Measurements from ENCODE around the gene GBP4. TPM values are rescaled to one million over a fixed set of nuclear protein-coding genes. Genes with fewer than 3 reads are reported as not detected.
A peak's percentile ranks its signal among the peaks of the same experiment; 100 is the strongest.

Gene GBP4
- total and polyA plus RNA-seq, 2 donors: 14.8 to 17.9 TPM

DNA sequence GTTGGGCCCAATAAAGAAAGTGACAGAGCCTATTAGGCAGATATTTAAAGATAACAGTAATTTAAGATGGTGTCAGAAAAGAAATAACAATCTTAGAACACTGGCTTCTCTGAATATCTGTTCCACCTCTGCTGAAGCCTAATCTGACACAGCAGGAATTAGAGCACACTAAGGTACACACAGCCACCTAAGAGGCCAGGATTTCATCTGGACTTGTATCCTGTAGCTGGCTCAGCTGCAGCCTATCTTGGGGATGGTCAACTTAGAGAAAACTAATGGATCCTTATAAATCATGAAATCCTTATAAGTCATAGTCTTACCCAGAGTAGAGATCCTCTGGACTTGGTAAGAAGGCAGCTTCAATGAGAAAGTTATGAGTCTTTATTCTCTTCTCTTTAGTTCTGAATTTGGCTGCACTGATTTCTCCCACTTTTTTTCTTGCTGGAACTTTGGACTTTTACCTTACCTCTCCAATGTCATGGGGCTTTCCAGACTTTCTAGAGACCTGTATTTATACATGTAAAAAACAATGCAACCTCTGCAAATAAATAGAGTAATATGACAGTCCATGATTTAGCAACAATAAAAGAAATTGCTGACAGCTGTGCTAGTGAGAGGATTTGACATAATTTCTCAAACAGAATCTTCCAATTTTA is 23.0 kb downstream of the GBP4 start, which contains the start of gene GBP7:
Gene GBP7, minus strand, starts transcription at position 403 of the 656 bp plus-strand sequence. CDS start 4,068 bp downstream, outside the sequence.
- DNase-seq (ENCODE audit: low read depth in 6 of 9, low spot score in 9 of 9): no peak
- H3K36me3 ChIP-seq (ENCODE audit: control insufficient read depth in 2 of 2, insufficient read depth in 2 of 2, low read length in 1 of 2): no peaks in the 10 kb centered on the region
- no peaks in the 10 kb centered on the region for H3K4me1 ChIP-seq (ENCODE audit: control insufficient read depth in 2 of 2, insufficient read depth in 2 of 2, low read length in 2 of 2)
- H3K9me3 ChIP-seq (ENCODE audit: control insufficient read depth in 2 of 2, insufficient read depth in 1 of 2, low read length in 1 of 2): no peaks in the 10 kb centered on the region
- H3K4me3 ChIP-seq (ENCODE audit: low read length in 2 of 2): no peak within 1 kb of the TSS
- no peaks in the 10 kb centered on the region for H3K27me3 ChIP-seq (ENCODE audit: control insufficient read depth in 2 of 2, insufficient read depth in 1 of 2, low read length in 1 of 2)
- H3K27ac ChIP-seq (ENCODE audit: low read depth in 1 of 2, low read length in 1 of 2): no peak within 1 kb of the TSS

DNA sequence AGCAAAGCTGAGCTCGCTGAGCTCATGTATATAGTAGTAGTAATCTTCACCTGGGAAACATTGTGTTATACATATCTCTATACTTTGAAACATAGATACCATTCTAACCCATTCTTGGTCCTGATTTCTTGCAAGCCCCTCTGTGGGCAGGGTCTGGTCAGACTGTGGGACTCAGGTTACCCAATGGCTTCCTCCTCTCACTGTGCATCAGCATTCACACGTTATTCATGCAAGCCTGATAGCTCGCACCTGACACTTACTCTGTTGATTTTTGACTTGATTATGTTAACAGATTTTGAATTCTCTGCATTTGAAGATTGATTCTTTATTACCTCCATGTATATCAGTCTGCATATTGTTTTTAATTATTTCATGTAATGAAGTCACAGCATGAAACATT is 24.3 kb downstream of the GBP4 start:
- Histone ChIP-seq H3K27ac (ENCODE audit: low read depth in 1 of 2, low read length in 1 of 2) (no peak overlapping the region), H3K9me3 (ENCODE audit: control insufficient read depth in 2 of 2, insufficient read depth in 1 of 2, low read length in 1 of 2) (no peaks in the 10 kb centered on the region), H3K27me3 (ENCODE audit: control insufficient read depth in 2 of 2, insufficient read depth in 1 of 2, low read length in 1 of 2) (no peaks in the 10 kb centered on the region), H3K36me3 (ENCODE audit: control insufficient read depth in 2 of 2, insufficient read depth in 2 of 2, low read length in 1 of 2) (no peaks in the 10 kb centered on the region), H3K4me3 (ENCODE audit: low read length in 2 of 2) (no peak overlapping the region), H3K4me1 (ENCODE audit: control insufficient read depth in 2 of 2, insufficient read depth in 2 of 2, low read length in 2 of 2) (no peaks in the 10 kb centered on the region)
- no peak for DNase-seq (ENCODE audit: low read depth in 6 of 9, low spot score in 9 of 9)
- 95% methylated on average over 3 of the region's 3 CpGs for WGBS

DNA sequence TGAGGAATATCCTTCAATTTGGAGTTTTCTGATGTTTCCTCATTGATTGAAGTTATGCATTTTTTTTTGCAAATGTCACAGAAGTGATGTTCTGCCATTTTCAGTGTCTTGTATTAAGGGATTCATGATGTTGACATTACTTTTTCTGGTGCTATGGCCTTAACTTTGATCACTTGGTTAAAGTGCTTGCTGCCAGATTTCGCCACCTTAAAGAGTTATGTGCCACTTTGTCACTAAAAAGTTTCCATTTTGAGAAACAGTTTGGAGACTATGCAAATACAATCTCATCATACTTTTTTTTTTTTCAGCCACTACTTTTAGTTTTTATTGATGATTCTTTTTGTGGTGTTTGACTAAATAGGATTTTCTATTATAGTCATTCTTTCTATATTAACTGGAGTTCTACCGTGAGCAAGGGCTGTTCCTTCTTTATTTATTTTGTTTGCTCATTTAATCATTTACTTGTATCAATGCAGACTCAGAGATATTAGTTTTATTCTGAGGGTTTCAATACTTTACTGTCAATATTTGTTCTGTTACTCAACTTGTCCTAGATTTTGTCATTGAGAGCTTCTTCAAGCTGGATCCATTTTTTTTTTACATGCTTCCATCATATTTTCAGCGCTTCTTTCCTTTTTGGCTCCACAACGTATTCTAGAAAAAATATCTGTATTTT is 26.1 kb downstream of the GBP4 start:
- H3K9me3 ChIP-seq (ENCODE audit: control insufficient read depth in 2 of 2, insufficient read depth in 1 of 2, low read length in 1 of 2): no peaks in the 10 kb centered on the region
- H3K27me3 ChIP-seq (ENCODE audit: control insufficient read depth in 2 of 2, insufficient read depth in 1 of 2, low read length in 1 of 2): no peaks in the 10 kb centered on the region
- H3K36me3 ChIP-seq (ENCODE audit: control insufficient read depth in 2 of 2, insufficient read depth in 2 of 2, low read length in 1 of 2): no peaks in the 10 kb centered on the region
- WGBS: 98% methylated on average over 4 of the region's 4 CpGs
- no peak for DNase-seq (ENCODE audit: low read depth in 6 of 9, low spot score in 9 of 9)
- no peak overlapping the region for H3K4me3 ChIP-seq (ENCODE audit: low read length in 2 of 2)
- H3K4me1 ChIP-seq (ENCODE audit: control insufficient read depth in 2 of 2, insufficient read depth in 2 of 2, low read length in 2 of 2): no peaks in the 10 kb centered on the region
- no peak overlapping the region for H3K27ac ChIP-seq (ENCODE audit: low read depth in 1 of 2, low read length in 1 of 2)

DNA sequence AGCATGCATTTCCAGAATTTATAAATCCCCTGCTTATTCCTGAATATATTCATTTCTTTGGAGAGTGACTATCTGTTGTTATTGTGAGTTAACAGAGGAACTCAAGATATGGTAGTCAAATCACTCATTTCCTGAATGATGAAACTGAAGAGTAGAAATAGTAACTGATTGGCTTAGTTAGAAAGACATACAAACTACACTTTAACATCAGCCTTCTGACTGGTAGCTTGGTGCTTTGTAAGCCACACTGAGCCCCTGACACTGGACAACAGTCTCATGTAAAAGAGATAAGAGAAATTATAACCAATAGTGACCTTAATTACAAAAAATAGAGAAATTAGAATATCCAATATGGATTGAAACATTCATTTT is 27.7 kb downstream of the GBP4 start:
- Histone ChIP-seq H3K27me3 (ENCODE audit: control insufficient read depth in 2 of 2, insufficient read depth in 1 of 2, low read length in 1 of 2) (no peaks in the 10 kb centered on the region), H3K9me3 (ENCODE audit: control insufficient read depth in 2 of 2, insufficient read depth in 1 of 2, low read length in 1 of 2) (no peaks in the 10 kb centered on the region), H3K4me1 (ENCODE audit: control insufficient read depth in 2 of 2, insufficient read depth in 2 of 2, low read length in 2 of 2) (no peaks in the 10 kb centered on the region), H3K4me3 (ENCODE audit: low read length in 2 of 2) (no peak overlapping the region), H3K27ac (ENCODE audit: low read depth in 1 of 2, low read length in 1 of 2) (no peak overlapping the region), H3K36me3 (ENCODE audit: control insufficient read depth in 2 of 2, insufficient read depth in 2 of 2, low read length in 1 of 2) (no peaks in the 10 kb centered on the region)
- DNase-seq (ENCODE audit: low read depth in 6 of 9, low spot score in 9 of 9): no peak

DNA sequence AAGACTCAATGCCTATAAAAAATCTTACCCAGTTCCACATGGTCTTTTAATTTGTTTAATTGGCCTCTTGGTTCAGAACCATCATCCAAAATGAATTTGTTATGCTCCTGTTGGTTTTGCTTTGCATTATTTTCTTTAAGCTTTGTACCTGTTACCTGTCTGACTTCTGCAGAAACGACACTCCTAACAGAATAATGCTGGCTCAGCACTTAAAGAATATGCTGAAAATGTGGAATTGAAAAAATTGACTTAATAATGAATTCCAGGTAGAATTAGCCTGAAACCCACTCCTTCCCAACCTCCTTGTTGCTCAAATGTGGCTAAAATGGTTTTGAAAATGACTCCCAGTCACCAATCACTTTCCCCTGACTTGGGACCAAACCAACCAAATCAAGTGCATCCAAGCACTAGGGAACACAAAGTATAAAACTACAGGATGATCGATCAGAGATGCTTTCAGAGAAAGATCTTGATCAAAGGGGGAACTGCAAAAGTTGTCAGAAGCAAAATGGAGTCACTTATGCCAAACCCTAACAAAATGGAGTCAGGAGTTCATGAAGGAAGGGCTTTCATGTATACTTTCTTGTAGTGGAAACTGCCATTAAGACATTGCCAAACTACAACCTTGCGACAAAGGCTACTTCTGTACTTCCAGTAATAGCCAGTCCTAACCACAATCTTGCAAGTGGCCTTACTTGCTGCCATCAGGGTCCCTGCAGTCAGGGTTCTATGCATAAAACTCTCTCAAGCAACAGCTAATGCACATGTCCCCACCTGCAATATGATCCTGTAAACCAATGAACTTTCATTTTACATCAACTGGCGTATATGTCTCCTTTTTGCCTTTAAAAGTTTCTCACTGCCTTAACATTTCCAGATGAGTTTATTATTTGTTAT is 28.3 kb downstream of the GBP4 start:
- Histone ChIP-seq H3K36me3 (ENCODE audit: control insufficient read depth in 2 of 2, insufficient read depth in 2 of 2, low read length in 1 of 2) (no peaks in the 10 kb centered on the region), H3K4me1 (ENCODE audit: control insufficient read depth in 2 of 2, insufficient read depth in 2 of 2, low read length in 2 of 2) (no peaks in the 10 kb centered on the region), H3K27me3 (ENCODE audit: control insufficient read depth in 2 of 2, insufficient read depth in 1 of 2, low read length in 1 of 2) (no peaks in the 10 kb centered on the region), H3K9me3 (ENCODE audit: control insufficient read depth in 2 of 2, insufficient read depth in 1 of 2, low read length in 1 of 2) (no peaks in the 10 kb centered on the region), H3K4me3 (ENCODE audit: low read length in 2 of 2) (no peak overlapping the region), H3K27ac (ENCODE audit: low read depth in 1 of 2, low read length in 1 of 2) (no peak overlapping the region)
- DNase-seq (ENCODE audit: low read depth in 6 of 9, low spot score in 9 of 9): no peak
- WGBS: 92% methylated on average over 4 of the region's 4 CpGs

DNA sequence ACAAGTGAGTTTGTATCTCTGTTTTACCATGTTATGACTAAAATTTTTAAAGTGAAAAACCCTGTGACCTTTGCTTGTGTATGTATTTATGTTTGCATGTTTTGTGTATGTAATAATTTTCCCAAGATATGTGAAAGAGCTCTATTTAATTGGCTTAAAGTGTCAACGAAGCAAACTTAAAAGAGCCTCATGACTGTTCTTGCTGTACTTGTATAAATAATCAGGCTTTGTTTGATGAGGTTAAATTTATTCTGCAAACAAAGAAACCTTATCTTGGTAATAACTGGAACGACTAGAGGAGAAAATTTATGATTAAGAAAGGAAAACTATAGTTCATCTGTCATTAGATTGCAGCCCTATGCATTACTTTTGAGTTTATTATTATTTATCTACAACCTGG is 29.6 kb downstream of the GBP4 start:
- no peak overlapping the region for H3K27ac ChIP-seq (ENCODE audit: low read depth in 1 of 2, low read length in 1 of 2)
- H3K4me1 ChIP-seq (ENCODE audit: control insufficient read depth in 2 of 2, insufficient read depth in 2 of 2, low read length in 2 of 2): no peaks in the 10 kb centered on the region
- no peak overlapping the region for H3K4me3 ChIP-seq (ENCODE audit: low read length in 2 of 2)
- no peaks in the 10 kb centered on the region for H3K36me3 ChIP-seq (ENCODE audit: control insufficient read depth in 2 of 2, insufficient read depth in 2 of 2, low read length in 1 of 2)
- WGBS: 85% methylated on average over 2 of the region's 2 CpGs
- H3K27me3 ChIP-seq (ENCODE audit: control insufficient read depth in 2 of 2, insufficient read depth in 1 of 2, low read length in 1 of 2): no peaks in the 10 kb centered on the region
- no peaks in the 10 kb centered on the region for H3K9me3 ChIP-seq (ENCODE audit: control insufficient read depth in 2 of 2, insufficient read depth in 1 of 2, low read length in 1 of 2)
- no peak for DNase-seq (ENCODE audit: low read depth in 6 of 9, low spot score in 9 of 9)

DNA sequence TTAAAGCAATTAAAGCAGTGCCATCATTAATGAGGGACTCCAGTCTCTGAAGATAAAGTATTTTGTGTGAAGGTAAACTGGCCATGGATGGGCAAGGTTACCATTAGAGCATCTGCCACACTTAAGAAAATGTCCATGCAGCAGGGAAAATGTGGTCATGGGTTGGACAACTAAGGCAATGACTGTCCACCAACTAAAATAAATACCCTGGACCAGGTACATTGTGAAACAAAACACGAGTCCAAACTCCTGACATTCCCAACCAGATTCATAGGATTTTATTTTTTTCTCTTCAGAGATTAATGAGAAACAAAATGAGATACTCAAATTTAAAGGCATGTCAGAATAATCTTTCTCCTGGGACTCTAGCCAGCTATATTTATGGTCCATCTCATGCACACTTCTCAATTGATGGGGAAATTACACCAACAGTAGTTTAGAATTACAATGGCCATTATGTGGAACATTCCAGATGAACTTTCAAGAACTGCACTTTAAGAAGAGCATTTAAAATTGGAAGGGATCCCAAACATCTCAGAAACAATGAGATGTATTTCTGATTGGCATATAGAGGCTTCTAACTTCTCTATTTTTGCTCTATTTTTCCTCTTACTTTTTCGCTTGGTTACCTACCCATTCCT is 31.0 kb downstream of the GBP4 start:
- Histone ChIP-seq H3K4me3 (ENCODE audit: low read length in 2 of 2) (no peak overlapping the region), H3K36me3 (ENCODE audit: control insufficient read depth in 2 of 2, insufficient read depth in 2 of 2, low read length in 1 of 2) (no peaks in the 10 kb centered on the region), H3K27me3 (ENCODE audit: control insufficient read depth in 2 of 2, insufficient read depth in 1 of 2, low read length in 1 of 2) (no peaks in the 10 kb centered on the region), H3K9me3 (ENCODE audit: control insufficient read depth in 2 of 2, insufficient read depth in 1 of 2, low read length in 1 of 2) (no peaks in the 10 kb centered on the region), H3K27ac (ENCODE audit: low read depth in 1 of 2, low read length in 1 of 2) (peak overlapping the region in 1 of 2 donors; percentile 28), H3K4me1 (ENCODE audit: control insufficient read depth in 2 of 2, insufficient read depth in 2 of 2, low read length in 2 of 2) (no peaks in the 10 kb centered on the region)
- 90% methylated on average over 2 of the region's 2 CpGs for WGBS
- peak in 1 of 9 donors; percentile 21 for DNase-seq (ENCODE audit: low read depth in 6 of 9, low spot score in 9 of 9)

DNA sequence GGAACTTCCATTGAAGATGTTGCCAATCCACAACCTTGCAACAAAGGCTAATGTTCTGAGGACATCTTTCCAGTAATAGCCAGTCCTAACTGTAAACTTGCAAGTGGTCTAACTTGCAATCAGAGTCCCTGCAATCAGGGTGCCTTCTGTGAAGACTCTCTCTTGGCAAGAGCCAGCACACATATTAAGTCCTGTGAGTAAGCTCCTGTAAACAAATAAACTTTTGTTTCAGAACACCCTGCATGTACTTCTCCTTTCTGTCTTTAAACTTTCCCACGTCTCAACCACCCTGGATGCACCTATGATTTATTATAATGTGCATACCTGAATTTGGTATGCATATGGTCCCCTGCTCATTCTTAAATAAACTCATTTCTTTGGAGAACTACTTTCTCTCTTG is 32.0 kb downstream of the GBP4 start:
- H3K36me3 ChIP-seq (ENCODE audit: control insufficient read depth in 2 of 2, insufficient read depth in 2 of 2, low read length in 1 of 2): no peaks in the 10 kb centered on the region
- no peak for DNase-seq (ENCODE audit: low read depth in 6 of 9, low spot score in 9 of 9)
- H3K27ac ChIP-seq (ENCODE audit: low read depth in 1 of 2, low read length in 1 of 2): no peak overlapping the region
- no peak overlapping the region for H3K4me3 ChIP-seq (ENCODE audit: low read length in 2 of 2)
- no peaks in the 10 kb centered on the region for H3K27me3 ChIP-seq (ENCODE audit: control insufficient read depth in 2 of 2, insufficient read depth in 1 of 2, low read length in 1 of 2)
- no peaks in the 10 kb centered on the region for H3K4me1 ChIP-seq (ENCODE audit: control insufficient read depth in 2 of 2, insufficient read depth in 2 of 2, low read length in 2 of 2)
- H3K9me3 ChIP-seq (ENCODE audit: control insufficient read depth in 2 of 2, insufficient read depth in 1 of 2, low read length in 1 of 2): no peaks in the 10 kb centered on the region
- 60% methylated on average over 1 of the region's 1 CpG for WGBS

DNA sequence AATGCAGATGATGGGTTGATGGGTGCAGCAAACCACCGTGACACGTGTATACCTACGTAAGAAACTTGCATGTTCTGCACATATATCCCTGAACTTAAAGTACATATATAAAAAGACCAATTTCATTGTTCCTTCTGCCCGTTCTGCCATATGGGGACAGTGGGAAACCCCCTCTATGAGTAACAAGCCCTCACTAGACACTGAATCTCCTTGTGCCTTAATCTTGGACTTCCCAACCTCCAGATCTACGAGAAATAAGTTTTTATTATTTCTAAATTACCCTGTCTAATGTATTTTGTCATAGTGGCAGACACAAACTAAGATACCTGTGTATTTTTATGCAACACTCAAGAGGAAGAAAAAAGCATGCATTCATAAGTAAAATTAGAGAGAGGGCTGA is 32.9 kb downstream of the GBP4 start:
- DNase-seq (ENCODE audit: low read depth in 6 of 9, low spot score in 9 of 9): no peak
- H3K9me3 ChIP-seq (ENCODE audit: control insufficient read depth in 2 of 2, insufficient read depth in 1 of 2, low read length in 1 of 2): no peaks in the 10 kb centered on the region
- H3K4me3 ChIP-seq (ENCODE audit: low read length in 2 of 2): no peak overlapping the region
- WGBS: 97% methylated on average over 5 of the region's 5 CpGs
- no peaks in the 10 kb centered on the region for H3K4me1 ChIP-seq (ENCODE audit: control insufficient read depth in 2 of 2, insufficient read depth in 2 of 2, low read length in 2 of 2)
- no peaks in the 10 kb centered on the region for H3K36me3 ChIP-seq (ENCODE audit: control insufficient read depth in 2 of 2, insufficient read depth in 2 of 2, low read length in 1 of 2)
- H3K27me3 ChIP-seq (ENCODE audit: control insufficient read depth in 2 of 2, insufficient read depth in 1 of 2, low read length in 1 of 2): no peaks in the 10 kb centered on the region
- no peak overlapping the region for H3K27ac ChIP-seq (ENCODE audit: low read depth in 1 of 2, low read length in 1 of 2)
